DOHH2 (cell line): ENCODE data around the gene ARHGAP22.

Experiments used
- H3F3A ChIP-seq: fragments of 200-600 bp; sonication (generic), shearing (Covaris generic); 2 replicates; pipeline ENCODE4 v1.6.0; 2016; ENCODE audit warnings: antibody characterized with exemption, mild to moderate bottlenecking; ENCODE audit not compliant: control insufficient read depth, insufficient read depth
- H3K27ac ChIP-seq: fragments of 200-600 bp; sonication (generic); 2 replicates; pipeline ENCODE4 v1.5.1; 2014; ENCODE audit warnings: low read depth, mild to moderate bottlenecking, low read length, moderate library complexity
- H3K27me3 ChIP-seq: fragments of 200-600 bp; sonication (generic); 2 replicates; pipeline ENCODE4 v1.6.1; 2014; ENCODE audit warnings: mild to moderate bottlenecking, low read length, mixed read lengths; ENCODE audit not compliant: control insufficient read depth
- H3K36me3 ChIP-seq: fragments of 200-600 bp; sonication (generic); 2 replicates; pipeline ENCODE4 v1.6.1; 2014; ENCODE audit warnings: mild to moderate bottlenecking, low read length, moderate library complexity, mixed read lengths; ENCODE audit not compliant: control insufficient read depth
- H3K4me1 ChIP-seq: fragments of 200-600 bp; sonication (generic); 2 replicates; pipeline ENCODE4 v1.6.1; 2014; ENCODE audit warnings: mild to moderate bottlenecking, low read length, mixed read lengths; ENCODE audit not compliant: control insufficient read depth
- H3K4me2 ChIP-seq: fragments of 200-600 bp; sonication (generic); 2 replicates; pipeline ENCODE4 v1.6.0; 2014; ENCODE audit warnings: mild to moderate bottlenecking, low read length, moderate library complexity
- H3K4me3 ChIP-seq: fragments of 200-600 bp; sonication (generic); 2 replicates; pipeline ENCODE4 v1.5.1; 2014; ENCODE audit warnings: mild to moderate bottlenecking, low read length, mixed read lengths
- H3K79me2 ChIP-seq: fragments of 200-600 bp; sonication (generic); 2 replicates; pipeline ENCODE4 v1.6.1; 2014; ENCODE audit warnings: mild to moderate bottlenecking, low read length, mixed read lengths; ENCODE audit not compliant: control insufficient read depth
- H3K9me2 ChIP-seq: fragments of 200-600 bp; sonication (generic); replicated peaks from 2 replicates; pipeline ENCODE4 v1.6.1; 2014; ENCODE audit warnings: mild to moderate bottlenecking, low read length, mixed read lengths; ENCODE audit not compliant: control insufficient read depth
- H3K9me3 ChIP-seq: fragments of 200-600 bp; sonication (generic); 2 replicates; pipeline ENCODE4 v1.6.1; 2014; ENCODE audit warnings: antibody characterized with exemption, low read length, mixed read lengths; ENCODE audit not compliant: control insufficient read depth, insufficient read depth
- H4K20me1 ChIP-seq: fragments of 200-600 bp; sonication (generic); 2 replicates; pipeline ENCODE4 v1.6.0; 2014; ENCODE audit warnings: low read depth, mild to moderate bottlenecking, antibody characterized with exemption, low read length, moderate library complexity; ENCODE audit not compliant: control insufficient read depth, insufficient read depth
- EZH2phosphoT487 ChIP-seq: fragments of 200-600 bp; sonication (generic); IDR thresholded peaks from 2 replicates; pipeline ENCODE4 v1.6.1; 2017; ENCODE audit warnings: borderline replicate concordance, mild to moderate bottlenecking, antibody characterized with exemption, low read length, moderate library complexity, mixed read lengths
- TF ChIP-seq, protein P1 (sequence below): fragments of 200-600 bp; sonication (generic); IDR thresholded peaks from one replicate; pipeline ENCODE4 v1.5.1; 2014; ENCODE audit warnings: antibody characterized with exemption, mild to moderate bottlenecking, low read depth, low read length; ENCODE audit not compliant: poor library complexity, severe bottlenecking

ARHGAP22 gene

DNA sequence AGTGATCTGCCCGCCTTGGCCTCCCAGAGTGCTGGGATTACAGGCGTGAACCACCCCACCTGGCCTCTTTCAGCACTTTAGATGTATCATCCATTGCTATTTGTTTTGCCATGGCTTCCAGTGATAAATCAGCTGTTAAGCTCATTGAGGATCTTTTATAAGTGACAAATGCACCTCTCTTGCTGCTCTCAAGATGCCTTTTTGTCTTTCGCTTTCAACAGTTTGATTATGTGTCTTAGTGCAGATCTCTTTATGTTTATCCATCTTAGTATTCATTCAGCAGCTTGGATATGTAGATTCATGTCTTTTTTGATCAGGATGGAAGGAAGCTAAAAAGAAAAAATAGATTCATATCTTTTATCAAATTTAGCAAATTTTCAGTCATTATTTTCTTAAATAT is 192.8 kb downstream of the ARHGAP22 start:
- no peak for TF ChIP-seq EZH2phosphoT487
- TF ChIP-seq, protein P1, sequence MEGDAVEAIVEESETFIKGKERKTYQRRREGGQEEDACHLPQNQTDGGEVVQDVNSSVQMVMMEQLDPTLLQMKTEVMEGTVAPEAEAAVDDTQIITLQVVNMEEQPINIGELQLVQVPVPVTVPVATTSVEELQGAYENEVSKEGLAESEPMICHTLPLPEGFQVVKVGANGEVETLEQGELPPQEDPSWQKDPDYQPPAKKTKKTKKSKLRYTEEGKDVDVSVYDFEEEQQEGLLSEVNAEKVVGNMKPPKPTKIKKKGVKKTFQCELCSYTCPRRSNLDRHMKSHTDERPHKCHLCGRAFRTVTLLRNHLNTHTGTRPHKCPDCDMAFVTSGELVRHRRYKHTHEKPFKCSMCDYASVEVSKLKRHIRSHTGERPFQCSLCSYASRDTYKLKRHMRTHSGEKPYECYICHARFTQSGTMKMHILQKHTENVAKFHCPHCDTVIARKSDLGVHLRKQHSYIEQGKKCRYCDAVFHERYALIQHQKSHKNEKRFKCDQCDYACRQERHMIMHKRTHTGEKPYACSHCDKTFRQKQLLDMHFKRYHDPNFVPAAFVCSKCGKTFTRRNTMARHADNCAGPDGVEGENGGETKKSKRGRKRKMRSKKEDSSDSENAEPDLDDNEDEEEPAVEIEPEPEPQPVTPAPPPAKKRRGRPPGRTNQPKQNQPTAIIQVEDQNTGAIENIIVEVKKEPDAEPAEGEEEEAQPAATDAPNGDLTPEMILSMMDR, result no peak
- Histone ChIP-seq H3F3A (no peaks in the 10 kb centered on the region), H3K27me3 (no peaks in the 10 kb centered on the region), H3K4me3 (no peak overlapping the region), H3K27ac (no peak overlapping the region), H3K4me1 (no peaks in the 10 kb centered on the region), H3K79me2 (no peaks in the 10 kb centered on the region), H3K4me2 (no peak overlapping the region), H3K36me3 (peaks cover 10% of the 10 kb centered on the region), H4K20me1 (no peaks in the 10 kb centered on the region), H3K9me2 (no peaks in the 10 kb centered on the region), H3K9me3 (no peaks in the 10 kb centered on the region)

DNA sequence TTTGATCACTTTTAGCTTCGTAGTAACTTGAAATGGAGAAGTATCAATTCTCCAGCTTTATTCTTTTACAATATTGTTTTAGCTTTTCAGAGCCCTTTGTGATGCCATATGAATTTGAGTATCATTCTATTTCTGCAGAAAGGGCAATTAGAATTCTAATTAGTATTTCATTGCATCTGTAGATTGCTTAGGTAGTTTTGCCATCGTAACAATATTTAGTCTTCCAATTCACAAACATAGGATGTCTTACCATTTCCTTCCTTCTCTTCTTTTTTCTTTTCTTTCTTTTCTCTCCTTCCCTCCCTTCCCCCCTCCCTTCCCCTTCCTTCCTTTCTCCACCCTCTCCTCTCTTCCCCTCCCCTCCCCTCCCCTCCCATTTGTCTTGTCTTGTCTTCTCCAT is 193.4 kb downstream of the ARHGAP22 start:
- Histone ChIP-seq H3F3A (no peaks in the 10 kb centered on the region), H3K4me2 (no peak overlapping the region), H3K9me3 (no peaks in the 10 kb centered on the region), H3K36me3 (peaks cover 10% of the 10 kb centered on the region), H3K4me1 (no peaks in the 10 kb centered on the region), H3K9me2 (no peaks in the 10 kb centered on the region), H3K27ac (no peak overlapping the region), H3K79me2 (no peaks in the 10 kb centered on the region), H3K27me3 (no peaks in the 10 kb centered on the region), H3K4me3 (no peak overlapping the region), H4K20me1 (no peaks in the 10 kb centered on the region)
- no peak for TF ChIP-seq EZH2phosphoT487
- TF ChIP-seq, protein P1, result no peak

- TF ChIP-seq EZH2phosphoT487, result no peak
- TF ChIP-seq, protein P1, result no peak
- Histone ChIP-seq H3K9me2 (no peaks in the 10 kb centered on the region), H3F3A (no peaks in the 10 kb centered on the region), H3K4me1 (no peaks in the 10 kb centered on the region), H3K4me2 (no peak overlapping the region), H3K9me3 (no peaks in the 10 kb centered on the region), H3K36me3 (peaks cover 10% of the 10 kb centered on the region), H3K79me2 (no peaks in the 10 kb centered on the region), H3K27ac (no peak overlapping the region), H4K20me1 (no peaks in the 10 kb centered on the region), H3K27me3 (no peaks in the 10 kb centered on the region), H3K4me3 (no peak overlapping the region)
Observed at GRCh38 chr10:48410503-48410902, 194.4 kb downstream of the ARHGAP22 start.

- Histone ChIP-seq H3K4me2 (no peak overlapping the region), H3K79me2 (no peaks in the 10 kb centered on the region), H3K27me3 (no peaks in the 10 kb centered on the region), H3K4me1 (no peaks in the 10 kb centered on the region), H3K4me3 (no peak overlapping the region), H3K9me3 (no peaks in the 10 kb centered on the region), H4K20me1 (no peaks in the 10 kb centered on the region), H3K27ac (no peak overlapping the region), H3K36me3 (peaks cover 6% of the 10 kb centered on the region; the same call in 1 of the 2 replicates), H3F3A (no peaks in the 10 kb centered on the region), H3K9me2 (no peaks in the 10 kb centered on the region)
- TF ChIP-seq, protein P1, result no peak
- TF ChIP-seq EZH2phosphoT487, result no peak
Observed at GRCh38 chr10:48406658-48407057, 198.2 kb downstream of the ARHGAP22 start.
